GM18907 (cell line): ENCODE results near the gene STXBP1.
A peak's percentile ranks its signal among the peaks of the same experiment; 100 is the strongest.

Experiments used
- ATAC-seq: cut with Tn5 transposase; IDR thresholded peaks from one replicate; pipeline ENCODE4 v1.9.1; 2021; ENCODE audit warnings: mild to moderate bottlenecking, moderate library complexity; ENCODE audit not compliant: unreplicated experiment

STXBP1 gene

GRCh38 chr9:127611899-127612790, at the start of gene STXBP1:
Gene STXBP1 (plus strand): TSS chr9:127612277. CDS start chr9:127612404, 127 bp downstream.
- peak; percentile 86 for ATAC-seq

GRCh38 chr9:127562279-127562796, 49.7 kb upstream of the STXBP1 start:
- no peak for ATAC-seq

GRCh38 chr9:127562841-127563401, 49.2 kb upstream of the STXBP1 start:
- no peak for ATAC-seq

- ATAC-seq = no peak
Measured at GRCh38 chr9:127563579-127563978, 48.5 kb upstream of the STXBP1 start.

GRCh38 chr9:127565231-127565630, 46.8 kb upstream of the STXBP1 start:
- ATAC-seq = no peak

- no peak for ATAC-seq
Measured at GRCh38 chr9:127566351-127567001, 45.6 kb upstream of the STXBP1 start.

GRCh38 chr9:127567035-127567729, 44.9 kb upstream of the STXBP1 start:
- ATAC-seq = no peak

- no peak for ATAC-seq
Measured at GRCh38 chr9:127567730-127568617, 44.1 kb upstream of the STXBP1 start.

GRCh38 chr9:127568618-127568970, 43.5 kb upstream of the STXBP1 start:
- ATAC-seq = peak; percentile 14

- peak; percentile 45 for ATAC-seq
Measured at GRCh38 chr9:127568971-127569885, 42.8 kb upstream of the STXBP1 start.

GRCh38 chr9:127569886-127570401, 42.1 kb upstream of the STXBP1 start:
- peak; percentile 34 for ATAC-seq

GRCh38 chr9:127570533-127571111, 41.5 kb upstream of the STXBP1 start:
- no peak for ATAC-seq

- ATAC-seq = no peak
Measured at GRCh38 chr9:127571971-127572370, 40.1 kb upstream of the STXBP1 start.

GRCh38 chr9:127572961-127573721, 38.9 kb upstream of the STXBP1 start:
- no peak for ATAC-seq

GRCh38 chr9:127574072-127574993, 37.7 kb upstream of the STXBP1 start:
- ATAC-seq = no peak

- no peak for ATAC-seq
Measured at GRCh38 chr9:127575875-127576778, 36.0 kb upstream of the STXBP1 start.
